Measurements from ENCODE around the gene SYT11. TPM values are rescaled to one million over a fixed set of nuclear protein-coding genes. Genes with fewer than 3 reads are reported as not detected.
A peak's percentile ranks its signal among the peaks of the same experiment; 100 is the strongest.
"Not testable (repeated sequence)": the region's sequence is repeated elsewhere in the genome, so short reads cannot be mapped to it uniquely, and the experiment has no call there.

Gene SYT11
- total RNA-seq, 1 donor from 2014 or later, result 10.9 TPM

DNA sequence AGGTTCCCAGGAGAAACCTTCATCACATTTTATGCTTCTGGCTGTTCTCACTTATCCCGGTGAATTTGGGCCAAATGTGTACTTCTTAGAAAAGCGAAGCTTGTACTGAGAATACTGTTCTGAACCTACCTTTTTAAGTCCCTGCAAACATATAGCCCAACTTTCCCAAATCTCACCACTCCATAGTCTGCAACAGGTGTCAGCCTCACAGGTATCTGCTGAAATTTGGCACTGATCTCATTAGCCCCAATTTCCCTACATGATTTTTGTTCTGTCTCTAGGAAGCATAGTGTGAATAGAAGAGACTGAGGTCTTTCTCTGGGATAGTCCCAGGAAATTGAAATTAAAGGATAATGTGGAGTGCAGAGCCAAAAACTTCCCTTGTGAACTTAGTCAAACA is 40.3 kb downstream of the SYT11 start:
- no peak for DNase-seq

DNA sequence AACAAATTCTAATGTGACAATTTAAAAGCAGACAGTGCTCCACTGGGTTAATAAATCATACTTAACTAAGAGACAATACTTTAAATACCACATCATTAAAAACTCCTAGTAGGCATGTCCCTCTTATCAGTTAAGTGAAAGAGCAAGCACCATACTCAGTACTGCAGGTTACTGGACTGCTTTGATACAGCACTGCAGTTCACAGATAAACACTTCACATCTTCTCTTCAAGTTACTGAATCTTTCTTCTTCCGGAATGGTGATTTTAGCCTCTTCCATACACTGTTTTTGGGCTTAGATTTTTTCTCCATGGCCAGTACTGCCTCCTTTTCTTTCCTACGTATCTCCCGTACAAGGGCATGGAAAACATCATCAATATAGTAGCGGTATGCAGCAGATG is 40.8 kb downstream of the SYT11 start:
- no peak for DNase-seq

DNA sequence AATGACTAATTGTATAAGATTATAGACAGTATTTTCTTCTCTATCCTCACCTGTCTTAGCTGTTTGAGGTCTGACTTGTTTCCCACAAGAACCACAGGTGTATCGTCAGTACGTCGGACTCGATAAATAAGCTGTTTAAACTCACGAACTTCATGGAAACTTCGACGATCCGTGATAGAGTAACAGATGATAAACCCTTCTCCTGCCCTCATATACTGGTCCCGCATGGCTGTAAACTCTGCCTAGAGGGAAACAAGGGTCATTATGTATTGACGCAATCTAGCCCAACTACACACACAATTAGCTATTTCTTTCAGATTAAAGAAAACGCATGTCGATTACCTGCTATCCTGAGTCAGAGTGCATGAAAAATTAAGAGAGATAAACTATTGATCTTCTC is 44.9 kb downstream of the SYT11 start:
- no peak for DNase-seq

DNA sequence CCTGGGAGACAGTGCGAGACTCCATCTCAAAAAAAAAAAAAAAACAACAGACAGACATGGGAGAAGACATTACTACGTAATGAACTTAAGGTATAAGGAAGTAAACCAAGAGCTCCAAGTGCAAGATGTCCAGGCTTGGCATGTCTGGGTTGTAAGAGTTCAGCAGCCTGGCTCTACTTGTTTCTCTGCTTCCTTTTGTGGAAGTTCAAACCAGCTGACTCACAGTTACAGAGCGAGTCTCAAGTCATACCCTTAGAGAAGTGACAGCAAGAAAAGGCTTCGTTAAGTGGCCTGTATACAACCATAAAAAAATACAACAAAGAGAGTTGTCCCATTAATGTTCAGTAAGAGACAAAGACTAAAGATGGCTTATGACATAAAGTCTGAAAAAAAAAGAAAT is 50.5 kb downstream of the SYT11 start:
- no peak for DNase-seq

DNA sequence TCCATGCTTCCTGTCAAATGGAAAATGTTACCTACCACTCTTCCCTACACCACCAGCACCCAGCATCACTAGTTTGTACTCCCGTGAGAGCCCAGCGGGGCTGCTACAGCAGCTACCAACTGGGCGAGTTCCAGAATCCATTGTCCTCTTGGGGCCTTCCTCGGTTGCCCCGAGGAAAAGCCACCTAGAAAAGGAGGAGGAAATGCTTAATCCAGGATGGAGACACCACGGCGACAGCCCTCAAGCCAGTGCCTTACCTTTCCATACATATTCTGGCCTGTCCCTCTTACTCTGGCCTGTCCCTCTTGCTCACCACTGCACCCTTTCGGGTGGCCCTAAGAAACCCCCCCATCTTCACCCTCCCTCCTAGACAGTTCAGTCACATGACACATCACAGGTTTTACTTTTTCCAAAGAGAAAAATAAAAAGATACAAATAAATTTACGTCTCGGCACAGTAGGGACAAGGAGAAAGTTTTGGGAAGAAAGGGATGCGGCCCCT is 51.3 kb downstream of the SYT11 start:
- peak; percentile 9 for DNase-seq

DNA sequence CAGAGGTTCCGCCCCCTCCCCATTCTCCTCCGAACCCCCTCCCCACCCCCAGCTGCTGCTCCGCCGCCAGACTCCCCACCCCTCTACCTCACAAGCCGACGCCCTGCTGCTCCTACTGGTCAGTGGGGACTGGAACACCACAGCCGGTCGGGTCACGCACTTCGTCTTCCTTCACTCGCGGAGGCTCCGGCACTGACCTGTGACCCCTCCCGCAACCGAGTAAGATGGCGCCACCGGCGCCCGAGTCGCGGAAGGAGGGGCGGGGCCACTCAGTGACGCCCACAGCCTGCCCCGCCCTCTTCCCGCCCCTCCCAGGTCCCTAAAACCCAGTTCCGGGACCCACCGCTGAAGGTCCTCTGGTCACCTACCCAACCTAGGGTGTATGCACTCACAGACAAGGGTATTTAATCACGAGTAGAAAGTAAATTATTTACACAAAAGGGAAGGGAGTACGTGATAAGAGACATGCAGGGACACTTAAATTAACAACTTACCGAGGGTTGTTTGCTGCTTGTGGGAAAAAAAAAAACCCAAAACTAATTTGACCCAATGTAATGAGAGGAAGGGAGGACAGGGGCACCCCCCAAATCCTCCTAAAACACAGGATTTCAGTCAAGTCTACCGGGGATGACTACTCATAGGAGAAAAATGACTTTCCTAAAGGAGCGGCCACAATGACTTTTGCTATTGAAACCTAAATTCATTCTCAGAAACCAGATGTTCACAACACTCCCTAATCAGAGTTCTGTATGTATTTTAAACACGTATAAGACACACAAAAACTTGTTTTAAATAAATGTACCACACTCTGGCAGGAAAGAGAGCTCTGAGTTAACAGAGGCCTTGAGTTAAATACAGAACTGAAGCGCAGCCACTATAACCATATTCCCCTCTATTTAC is 52.0 kb downstream of the SYT11 start, which contains the start of gene RIT1:
TSS of gene RIT1 (minus strand) at position 194 of the 900 bp plus-strand sequence. CDS start 588 bp downstream, outside the sequence.
- peak; percentile 59 for DNase-seq

DNA sequence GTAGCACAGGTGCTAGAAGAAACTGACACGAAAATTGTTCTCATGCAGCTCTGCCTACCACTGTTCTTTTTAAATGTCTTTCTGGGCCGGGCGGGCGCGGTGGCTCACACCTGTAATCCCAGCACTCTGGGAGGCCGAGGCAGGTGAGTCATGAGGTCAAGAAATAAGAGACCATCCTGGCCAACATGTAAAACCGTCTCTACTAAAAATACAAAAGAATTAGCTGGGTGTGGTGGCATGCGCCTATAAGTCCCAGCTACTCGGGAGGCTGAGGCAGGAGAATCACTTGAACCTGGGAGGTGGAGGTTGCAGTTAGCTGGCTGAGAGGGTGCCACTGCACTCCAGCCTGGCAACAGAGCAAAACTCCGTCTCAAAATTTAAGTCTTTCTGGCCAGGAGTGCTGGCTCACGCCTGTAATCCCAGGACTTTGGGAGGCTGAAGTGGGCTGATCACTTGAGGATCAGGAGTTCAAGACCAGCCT is 52.7 kb downstream of the SYT11 start:
- DNase-seq, result no peak

DNA sequence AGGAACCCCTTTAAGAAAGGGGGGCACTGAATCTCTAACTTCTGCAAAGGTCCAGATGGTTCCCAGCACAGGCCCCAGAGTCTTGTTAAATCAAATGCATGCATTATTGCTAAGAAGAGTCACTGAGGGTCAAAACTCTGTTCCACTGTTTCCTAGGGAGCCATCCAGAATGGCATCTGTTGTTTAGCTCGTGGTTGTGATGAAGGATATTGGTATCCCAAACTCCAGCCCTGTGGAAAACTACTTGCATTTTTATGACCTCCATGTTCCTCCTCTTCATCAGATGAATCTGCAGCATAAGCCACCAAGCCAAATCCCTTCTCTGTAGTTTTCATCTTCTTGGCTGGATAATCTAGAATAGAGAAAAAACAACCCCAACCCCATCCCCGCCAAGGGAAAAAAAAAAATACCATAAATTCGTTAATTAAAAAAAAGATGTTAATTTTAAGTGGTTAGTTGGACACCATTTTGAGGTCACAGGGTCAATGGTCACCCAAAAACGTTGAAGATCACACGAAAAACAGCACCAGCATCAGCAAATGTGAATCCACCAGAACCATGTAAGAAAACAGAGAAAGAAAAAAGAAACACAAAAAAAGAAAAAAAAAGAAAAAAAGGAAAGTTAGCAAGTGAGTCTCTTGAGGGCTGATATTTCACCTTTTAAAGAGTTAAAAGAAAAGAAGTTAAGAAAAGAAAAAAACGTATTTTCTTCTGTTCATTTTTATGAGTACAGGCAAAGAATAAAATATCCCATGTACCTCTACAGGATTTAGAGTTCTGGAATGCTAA is 54.8 kb downstream of the SYT11 start:
- no peak for DNase-seq

DNA sequence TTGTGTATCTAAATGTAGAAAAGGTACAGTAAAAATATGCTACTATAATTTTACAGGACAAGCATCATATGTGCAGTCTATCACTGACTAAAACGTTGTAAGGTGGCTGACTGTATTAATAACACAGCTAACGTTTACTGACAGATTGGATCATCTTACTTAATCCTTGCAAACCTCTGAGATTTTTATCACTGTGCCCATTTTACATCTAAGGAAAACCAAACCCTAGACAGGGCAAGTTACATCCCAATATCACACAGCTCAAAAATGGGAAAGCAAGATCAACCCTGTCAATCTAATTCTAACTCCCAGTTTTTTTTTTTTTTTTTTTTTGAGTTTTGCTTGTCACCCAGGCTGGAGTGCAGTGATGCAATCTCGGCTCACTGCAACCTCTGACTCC is 59.3 kb downstream of the SYT11 start:
- DNase-seq, result no peak

DNA sequence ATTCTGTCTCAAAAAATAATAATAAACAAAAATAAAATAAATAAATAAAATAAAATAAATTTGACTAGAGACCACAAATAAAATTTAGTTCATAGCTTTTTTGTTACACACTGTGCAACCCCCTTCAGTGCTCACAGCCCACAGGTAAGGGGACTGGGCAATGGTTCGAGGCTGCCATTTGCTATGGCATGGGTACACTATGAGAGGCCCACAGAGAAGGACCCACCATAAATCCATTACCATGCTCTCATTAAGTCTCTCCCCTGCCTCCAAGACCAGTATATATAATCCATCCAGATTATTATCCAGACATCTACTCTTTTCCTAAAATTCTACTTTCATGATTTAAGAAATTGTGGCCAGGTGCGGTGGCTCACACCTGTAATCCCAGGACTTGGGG is 60.4 kb downstream of the SYT11 start:
- DNase-seq, result no peak

DNA sequence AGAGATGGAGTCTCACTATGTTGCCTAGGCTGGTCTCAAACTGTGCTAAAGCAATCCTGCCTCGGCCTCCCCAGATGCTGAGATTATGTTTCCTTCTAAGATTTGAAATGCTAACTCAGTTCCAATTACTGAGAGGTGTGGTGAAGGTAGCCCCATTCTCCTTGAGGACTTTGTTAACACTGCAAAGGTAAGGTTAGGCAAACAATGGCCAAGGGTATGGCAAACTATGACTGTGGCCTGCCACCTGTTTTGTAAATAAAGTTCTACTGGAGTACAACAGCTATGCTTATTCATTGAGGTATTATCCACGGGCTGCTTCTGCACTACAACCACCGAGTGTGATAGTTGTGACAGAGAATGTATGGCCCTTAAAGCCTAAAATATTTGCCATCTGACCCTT is 61.4 kb downstream of the SYT11 start:
- DNase-seq, result no peak

DNA sequence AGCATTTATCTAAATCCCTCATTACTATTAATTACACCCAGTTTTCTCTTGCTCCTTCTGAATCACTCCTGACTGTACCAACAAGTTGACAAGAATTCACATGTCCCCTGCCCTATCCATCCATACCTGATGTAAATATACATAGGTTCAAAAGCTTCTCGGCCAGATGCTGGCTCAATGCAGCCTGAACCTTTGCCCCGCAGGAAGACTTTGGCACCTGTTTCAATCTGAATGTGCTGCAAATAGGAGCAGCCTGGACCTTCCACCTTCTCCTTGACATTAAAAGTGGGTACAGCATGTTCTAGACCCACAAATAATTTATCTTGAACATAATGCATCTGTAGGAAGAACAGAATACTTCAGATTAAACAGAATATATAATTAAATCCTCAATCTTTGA is 66.1 kb downstream of the SYT11 start:
- no peak for DNase-seq

DNA sequence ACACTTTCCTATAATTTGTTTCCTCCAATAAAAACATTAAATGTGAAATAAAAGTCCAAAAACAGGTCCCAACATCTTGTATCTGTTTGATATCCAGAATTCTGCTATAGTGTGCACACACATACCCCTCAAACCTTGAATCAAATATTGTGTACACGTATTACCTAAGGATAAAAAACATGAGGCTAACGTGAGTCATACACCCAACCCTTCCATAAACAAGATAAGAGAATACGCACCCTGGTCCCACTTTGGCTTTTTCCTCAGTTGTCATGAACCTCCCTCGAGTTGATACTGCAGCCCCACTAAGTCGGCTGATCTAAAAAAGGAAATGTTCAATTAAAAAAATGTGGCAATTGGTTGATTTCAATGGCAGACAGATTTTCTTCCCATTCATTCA is 69.7 kb downstream of the SYT11 start:
- DNase-seq, result no peak

DNA sequence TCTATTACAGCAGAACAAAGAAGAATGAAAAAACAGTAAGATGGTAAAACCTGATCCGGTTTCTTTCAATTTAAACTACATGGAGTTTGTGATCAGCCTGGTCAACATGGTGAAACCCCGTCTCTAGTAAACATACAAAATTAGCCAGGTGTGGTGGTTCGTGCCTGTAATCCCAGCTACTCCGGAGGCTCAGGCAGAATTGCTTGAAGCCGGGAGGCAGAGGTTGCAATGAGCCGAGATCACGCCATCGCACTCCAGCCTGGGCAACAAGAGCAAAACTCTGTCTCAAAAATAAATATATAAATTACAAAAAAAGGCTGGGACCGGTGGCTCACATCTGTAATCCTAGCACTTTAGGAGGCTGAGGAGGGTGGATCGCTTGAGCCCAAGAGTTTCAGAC is 71.4 kb downstream of the SYT11 start:
- DNase-seq, result not testable (repeated sequence)

DNA sequence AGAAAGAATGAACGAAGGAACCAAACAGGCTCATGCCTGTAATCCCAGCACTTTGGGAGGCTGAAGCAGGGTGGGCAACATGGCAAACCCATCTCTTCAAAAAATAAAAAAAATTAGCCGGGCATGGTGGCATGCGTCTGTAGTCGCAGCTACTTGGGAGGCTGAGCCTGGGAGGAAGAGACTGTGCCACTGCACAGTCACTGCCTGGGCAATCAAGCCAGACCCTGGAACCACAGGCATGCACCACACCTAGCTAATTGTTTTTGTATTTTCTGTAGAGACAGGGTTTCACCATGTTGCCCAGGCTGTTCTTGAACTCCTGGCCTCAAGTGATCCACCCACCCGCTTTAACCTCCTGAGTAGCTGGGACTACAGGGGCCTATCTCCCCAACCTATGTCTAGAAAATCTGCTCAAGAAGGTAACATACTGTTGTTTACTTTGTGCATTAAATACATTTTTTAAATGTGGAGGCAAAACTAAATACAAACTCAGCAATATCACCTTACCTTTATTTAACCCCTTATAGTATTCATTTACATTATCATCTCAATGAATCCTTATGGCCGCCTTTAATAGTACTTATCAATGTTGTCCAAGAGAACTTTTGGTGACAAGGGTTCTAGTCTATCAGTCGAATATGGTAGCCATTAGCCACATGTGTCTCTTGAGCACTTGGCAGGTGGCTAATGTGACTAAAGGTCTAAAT is 72.1 kb downstream of the SYT11 start:
- no peak for DNase-seq

DNA sequence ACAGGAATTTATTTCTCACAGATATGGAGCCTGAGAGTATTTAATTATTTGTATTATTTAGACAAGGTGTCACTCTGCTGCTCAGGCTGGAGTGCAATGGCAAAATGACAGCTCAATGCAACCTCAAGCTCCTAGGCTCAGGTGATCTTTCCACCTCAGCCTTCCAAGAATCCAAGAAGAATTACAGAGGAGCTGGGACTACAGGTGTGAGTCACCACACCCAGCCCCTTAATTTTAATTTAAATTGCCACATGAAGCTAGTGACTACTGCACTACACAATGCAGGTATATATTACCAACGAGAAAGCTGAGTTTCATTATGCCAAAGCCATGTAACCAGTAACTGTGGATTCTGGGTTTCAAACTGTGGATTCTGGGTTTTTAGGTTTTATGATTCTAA is 72.7 kb downstream of the SYT11 start:
- no peak for DNase-seq

DNA sequence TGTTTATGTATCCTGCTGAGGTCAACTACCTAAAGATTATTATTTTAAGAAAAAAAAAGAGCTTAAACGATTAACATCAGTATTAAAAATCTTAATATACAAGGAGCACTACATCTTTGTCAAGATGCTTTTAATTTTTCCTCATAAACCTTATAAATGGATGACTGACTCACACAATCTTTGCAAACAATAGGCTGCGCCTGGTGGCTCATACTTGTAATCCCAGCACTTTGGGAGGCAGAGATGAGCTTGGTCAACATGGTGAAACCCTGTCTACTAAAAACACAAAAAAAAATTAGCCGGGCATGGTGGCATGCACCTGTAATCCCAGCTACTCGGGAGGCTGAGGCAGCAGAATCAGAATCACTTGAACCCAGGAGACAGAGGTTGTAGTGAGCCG is 73.1 kb downstream of the SYT11 start:
- DNase-seq, result no peak

DNA sequence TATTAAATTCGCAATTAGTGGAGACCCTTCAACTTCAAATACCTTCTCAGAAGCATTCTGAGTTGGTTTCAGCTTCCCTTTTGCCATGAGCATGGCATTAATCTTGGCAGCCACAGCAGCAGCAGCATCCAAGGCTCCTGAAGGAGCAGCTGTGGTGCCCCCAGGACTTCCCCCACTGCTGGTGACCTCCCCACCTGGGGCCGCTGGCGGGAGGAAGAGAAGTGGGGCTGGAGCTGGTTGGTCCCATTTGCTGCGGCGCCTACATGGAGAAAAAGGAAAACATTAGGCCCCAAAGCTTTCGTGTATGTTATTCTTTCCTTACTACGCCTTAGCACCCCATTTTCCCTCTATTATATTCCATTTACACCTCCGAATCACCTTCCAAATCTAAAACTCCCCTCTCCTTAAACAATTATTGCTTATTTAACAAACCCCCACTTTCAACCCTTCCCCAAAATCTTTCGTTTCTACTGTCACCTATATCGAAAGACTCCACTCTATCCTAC is 74.3 kb downstream of the SYT11 start:
- DNase-seq, result no peak

DNA sequence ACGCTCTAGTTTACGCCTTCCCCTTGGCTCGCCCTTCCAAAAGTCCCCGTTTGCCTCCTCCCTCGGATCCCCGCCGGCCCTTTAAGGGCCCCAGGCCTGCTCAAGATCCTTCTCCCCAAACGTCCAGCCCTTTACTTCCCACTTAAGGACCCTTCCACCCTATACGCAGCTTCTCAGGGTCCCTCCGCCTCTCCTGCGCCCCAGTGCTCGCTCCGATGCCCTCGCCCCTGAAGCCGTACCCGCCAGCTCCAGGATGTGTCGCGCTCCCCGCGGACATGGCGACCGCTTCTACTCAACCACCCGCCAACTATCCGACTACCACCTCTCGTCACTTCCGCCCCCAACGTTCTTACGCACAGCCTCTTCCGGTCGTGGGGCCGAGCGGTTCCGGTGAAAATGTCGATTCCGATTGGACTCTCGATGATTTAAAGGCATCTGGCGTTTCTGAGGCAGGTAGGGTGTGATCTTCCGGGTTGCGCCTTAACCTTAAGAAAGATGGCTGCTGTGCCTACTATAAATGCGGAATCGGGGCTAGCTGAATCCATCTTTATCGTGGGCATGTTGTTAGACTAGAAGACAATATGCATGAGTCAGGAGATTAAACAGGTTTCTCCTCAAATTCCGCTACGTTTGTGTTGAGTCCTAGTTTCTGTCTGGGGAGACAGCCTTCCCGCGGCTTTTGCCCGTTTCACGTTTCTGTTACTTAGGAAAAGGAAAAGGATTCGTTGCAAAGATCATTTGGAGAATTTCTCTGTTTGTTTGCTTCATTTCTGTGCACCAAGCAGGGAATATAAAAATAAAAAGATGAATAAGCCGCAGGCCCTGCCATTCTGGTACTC is 74.9 kb downstream of the SYT11 start, which contains the start of gene KHDC4:
TSS of gene KHDC4 (minus strand) at position 317 of the 839 bp plus-strand sequence. CDS start at position 277, 40 bp downstream.
- peak; percentile 100 for DNase-seq

All from skin of body (tissue), 2 donors.